Stimulated activated CD4-positive, alpha-beta T cell treated with anti-CD3 and anti-CD28 coated beads, Interleukin-12 subunit alpha, Interleukin-12 subunit beta, amount 100 ng/mL, for 4 hours (primary cell): ENCODE measurements around the gene IL1RAPL2.
"Not testable (repeated sequence)": the region's sequence is repeated elsewhere in the genome, so short reads cannot be mapped to it uniquely, and the experiment has no call there.

ENCODE experiments used
- DNase-seq: peaks from one replicate; pipeline ENCODE4 v3.0.0-alpha.2; 2020

IL1RAPL2 gene

DNA sequence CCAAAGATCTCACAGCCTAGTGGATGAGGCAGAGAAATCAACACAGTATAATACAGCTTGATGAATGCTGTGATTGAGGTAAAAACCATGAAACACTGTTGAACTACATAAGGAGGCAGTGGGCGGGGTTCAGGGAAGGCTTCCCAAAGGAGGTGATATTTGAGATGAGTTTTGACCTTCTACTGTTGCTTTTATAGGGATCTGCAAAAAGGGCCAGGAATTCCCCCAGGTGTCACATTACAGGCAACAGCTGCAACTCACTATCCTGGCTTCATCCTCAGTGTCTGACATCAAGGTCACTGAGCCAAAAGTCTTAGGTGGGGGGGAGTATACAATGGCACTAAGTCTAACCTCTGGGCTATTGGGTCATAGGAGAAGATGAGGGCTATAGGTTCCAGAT, 1070.7 kb downstream of the IL1RAPL2 start:
- no peak for DNase-seq

DNA sequence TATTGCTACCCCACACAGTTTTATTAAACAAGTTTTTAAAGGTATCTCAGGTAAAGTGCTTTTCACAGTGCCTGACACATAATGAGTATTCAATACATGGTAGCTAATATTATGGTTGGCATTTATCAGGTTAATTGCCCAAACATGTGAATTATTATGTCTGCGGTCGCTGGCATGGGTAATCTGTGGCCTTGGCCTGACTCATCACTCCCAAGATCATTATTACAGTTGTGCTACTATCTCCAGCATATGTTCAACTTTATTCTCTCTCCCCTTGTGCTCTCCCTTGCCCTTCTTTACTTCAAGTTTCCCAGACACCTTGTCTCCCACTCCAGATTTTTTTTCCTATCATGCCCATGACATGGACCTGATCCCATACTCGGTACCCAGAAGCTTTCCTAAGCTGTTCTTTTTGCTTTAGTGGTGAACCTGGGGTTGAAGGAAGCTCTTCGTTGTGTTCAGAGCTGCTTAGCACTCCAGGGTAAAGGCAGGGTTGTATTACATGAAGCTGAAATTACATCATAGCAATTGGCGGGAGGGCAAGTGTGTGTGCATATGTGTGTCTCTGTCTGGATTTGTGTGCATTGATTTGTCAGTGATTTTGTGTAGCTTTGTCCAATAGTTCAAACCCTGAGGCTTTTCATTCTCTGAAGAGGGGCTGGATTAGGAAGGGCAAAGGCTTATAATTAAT, 1079.8 kb downstream of the IL1RAPL2 start:
- DNase-seq = no peak

DNA sequence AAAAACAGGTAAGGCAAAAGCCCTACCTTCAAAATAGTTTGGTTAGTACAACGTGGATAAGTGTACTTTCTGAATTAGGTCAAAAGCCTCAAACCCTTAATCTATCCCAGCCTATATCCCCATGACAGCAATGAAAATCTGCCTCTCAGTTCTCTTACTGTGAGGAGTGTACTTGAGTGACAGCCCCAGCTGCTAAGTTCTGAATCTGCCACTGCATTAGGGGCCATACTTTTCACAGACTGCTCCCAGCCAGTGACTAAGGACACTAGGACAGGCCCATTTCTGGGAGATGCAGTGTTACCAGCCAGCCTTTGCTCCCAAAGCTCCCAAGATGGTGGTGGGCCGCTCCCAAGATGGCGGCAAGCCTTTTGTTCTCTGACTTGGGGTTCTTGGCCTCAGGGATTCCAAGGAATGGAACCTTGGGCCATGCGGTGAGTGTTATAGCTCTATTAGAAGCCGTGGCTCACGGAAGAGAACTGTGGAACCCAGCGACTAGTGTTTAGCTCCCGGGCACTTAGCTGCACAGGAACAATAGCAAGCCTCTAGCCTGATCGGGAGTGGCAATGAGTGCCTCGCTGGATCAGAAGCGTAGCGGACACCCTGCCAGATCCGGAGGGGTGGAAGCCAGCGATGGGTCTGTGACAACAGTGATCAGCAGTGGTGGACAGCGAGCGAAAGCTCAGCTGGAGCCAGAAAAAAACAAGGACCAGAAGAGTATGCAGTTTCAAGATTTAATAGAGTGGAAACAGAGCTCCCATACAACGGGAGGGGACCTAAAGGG, 1080.8 kb downstream of the IL1RAPL2 start:
- DNase-seq = no peak

DNA sequence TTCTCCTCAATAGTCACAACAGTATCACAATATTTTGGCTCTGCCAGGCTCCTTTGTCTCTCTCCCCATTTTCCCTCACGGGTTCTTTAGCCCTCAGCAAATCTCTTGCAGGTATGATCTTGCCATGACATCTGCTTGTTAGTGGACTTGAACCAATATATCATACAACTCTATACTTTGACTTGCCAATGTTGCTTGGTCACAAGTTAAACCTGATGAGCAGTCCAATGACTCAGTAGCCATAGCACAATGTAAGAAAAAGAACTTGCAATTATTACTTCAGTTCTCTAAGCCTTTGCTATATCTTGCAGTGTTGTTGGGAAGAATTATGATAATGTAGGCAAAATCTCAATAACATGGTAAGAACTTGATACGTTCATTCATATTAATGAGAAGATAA, 1081.8 kb downstream of the IL1RAPL2 start:
- DNase-seq = no peak

DNA sequence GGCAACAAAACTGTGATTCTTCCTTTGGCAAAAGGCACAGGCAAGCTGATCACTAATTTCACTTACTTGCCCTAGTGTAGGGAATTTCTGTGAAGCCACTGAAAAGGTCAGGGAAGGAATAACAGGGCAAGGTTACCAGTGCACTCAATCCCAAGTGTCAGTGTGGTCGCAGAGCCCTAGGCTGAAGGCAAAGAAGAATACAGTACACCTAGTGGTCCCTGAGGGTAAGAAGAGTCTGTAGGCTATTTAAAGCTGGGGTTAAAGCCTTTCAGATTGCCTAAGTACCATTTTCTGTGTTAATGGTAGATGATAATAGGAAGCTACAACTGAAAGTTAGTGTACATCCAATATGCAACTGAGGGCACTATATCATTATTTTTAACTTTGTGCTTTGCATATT, 1082.7 kb downstream of the IL1RAPL2 start:
- no peak for DNase-seq

DNA sequence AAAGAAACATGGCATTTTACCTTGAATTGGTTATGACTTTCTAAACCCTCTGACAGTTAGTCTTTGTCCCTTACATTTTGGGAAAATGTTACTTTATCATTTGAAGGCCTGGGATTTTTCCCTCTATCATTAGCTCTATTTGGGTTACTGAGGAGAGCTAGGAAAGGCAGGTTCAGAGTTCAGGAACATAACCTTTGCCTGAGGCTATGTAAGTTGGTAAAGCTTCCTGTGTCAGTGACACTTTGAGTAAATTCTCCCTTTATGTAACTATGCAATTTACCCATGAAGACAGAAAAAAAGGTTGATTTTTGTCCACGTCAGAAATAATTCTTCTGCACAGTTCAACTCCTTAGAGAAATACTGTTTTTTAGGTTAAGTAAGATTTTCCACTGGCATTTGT, 1084.6 kb downstream of the IL1RAPL2 start:
- no peak for DNase-seq

DNA sequence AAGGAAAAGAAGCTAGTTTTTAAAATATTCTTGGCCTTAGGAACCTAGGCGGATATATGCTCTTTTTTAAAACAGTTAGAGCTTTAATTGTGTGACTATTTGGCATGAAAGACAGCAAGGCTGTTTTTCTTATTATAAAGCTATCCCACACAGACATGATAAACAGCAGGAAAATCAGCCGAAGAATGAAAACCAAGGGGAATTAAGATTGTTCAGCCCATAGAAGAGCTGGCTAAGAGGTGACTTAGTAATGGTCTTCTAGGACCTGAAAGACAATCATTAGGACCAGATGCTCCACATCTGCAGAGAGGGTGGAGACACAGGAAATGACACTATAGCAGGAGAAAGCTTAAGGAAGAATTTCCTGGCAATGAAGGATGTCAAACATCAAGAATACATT, 1085.0 kb downstream of the IL1RAPL2 start:
- DNase-seq = no peak

DNA sequence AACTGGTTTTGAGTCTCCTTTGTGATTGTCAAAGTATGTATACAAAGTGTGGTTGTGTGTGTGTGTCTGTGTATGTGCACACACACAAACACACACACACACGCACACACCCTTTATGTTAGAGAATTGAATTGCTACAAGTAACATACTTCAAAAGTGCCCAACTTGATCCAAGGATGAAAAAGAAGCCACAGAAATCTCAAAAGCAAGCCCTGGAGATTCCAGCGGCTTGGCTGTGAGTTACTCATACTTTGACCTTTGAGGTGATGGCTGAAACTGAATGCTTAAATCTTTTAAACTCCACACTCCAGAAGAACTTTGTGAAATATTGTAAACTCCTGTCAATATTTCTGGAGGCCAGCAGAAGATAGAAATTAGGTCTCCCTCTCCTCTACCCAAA, 1087.9 kb downstream of the IL1RAPL2 start:
- no peak for DNase-seq

DNA sequence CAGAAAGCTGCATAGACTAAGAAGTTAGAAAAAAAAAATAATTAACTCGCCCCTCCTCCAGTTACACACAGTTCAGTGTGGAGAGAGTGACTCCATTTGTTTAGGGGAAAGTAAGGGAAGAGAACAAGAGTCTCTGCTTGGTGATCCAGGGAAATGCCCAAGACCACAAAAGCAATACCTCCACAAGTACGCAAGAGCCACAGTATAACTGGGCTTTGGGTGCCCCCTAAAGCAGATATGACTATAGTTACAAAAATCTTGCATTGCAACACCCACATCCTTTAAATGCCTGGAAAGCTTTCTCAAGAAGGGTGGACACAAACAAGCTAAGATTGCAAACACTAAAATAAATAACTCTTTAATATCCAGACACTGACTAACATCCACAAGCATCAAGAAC, 1092.1 kb downstream of the IL1RAPL2 start:
- DNase-seq = no peak

DNA sequence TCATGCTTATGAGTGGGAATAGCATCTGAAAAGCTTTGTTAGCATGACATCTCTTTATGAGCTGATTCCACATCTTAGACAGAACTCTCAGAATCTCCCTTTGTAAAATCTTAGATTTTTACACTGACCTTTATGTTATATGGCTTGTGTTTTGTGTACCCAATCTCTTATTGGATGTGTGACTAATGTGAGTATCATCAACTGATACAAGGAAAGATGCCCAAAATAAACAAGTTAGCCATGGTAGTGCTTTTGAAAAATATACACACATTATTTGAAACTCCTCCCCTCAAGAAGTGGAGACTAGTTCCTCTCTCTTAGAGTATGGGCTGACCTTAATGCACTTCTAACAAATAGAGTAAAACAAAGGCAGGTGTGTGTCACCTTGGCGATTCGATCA, 1096.2 kb downstream of the IL1RAPL2 start:
- no peak for DNase-seq

DNA sequence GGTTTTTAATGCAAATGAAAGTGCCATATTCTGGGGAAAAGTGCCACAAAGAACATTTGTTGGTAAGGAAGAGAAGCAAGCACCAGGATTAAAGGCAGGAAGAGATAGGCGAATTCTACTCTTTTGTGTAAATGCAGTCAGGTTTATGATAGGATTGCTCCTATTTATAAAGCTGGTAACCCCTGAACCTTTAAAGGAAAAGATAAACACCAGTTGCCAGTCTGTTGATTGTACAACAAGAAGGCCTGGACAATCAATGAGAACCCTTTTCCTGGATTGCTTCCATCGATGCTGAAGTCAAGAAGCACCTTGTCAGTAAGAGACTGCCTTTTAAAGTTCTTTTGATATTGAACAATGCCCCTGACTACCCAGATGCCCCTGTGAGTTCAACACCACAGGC, 1098.2 kb downstream of the IL1RAPL2 start:
- DNase-seq = no peak

DNA sequence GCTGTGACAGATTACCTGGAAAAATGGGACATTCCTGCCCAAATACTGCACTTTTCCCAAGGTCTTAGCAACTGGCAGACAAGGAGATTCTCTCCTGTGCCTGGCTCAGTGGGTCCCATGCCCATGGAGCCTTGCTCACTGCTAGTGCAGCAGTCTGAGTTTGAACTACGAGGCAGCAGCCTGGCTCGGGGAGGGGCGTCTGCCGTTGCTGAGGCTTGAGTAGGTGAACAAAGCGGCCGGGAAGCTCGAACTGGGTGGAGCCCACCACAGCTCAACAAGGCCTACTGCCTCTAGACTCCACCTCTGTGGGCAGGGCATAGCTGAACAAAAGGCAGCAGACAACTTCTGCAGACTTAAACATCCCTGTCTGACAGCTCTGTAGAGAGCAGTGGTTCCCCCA, 1118.3 kb downstream of the IL1RAPL2 start:
- DNase-seq = not testable (repeated sequence)

DNA sequence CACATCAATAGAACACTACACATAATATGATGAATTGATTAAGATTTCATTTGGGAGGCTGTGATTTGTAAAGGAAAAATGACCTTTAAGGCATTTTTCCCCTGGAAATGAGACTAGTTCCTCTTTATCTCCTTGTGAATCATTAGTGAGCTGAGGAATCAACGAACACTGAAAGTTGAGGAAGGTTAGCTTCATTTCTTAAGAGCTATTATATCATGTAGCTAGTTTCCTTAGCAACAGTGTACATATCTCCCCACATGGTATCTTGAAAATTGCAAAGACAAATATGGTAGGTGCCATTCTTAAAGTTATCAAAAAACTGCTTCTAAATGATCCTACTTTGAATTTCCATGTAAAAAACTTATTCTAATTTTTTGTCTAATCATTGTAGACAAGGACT, 1128.8 kb downstream of the IL1RAPL2 start:
- DNase-seq = no peak

DNA sequence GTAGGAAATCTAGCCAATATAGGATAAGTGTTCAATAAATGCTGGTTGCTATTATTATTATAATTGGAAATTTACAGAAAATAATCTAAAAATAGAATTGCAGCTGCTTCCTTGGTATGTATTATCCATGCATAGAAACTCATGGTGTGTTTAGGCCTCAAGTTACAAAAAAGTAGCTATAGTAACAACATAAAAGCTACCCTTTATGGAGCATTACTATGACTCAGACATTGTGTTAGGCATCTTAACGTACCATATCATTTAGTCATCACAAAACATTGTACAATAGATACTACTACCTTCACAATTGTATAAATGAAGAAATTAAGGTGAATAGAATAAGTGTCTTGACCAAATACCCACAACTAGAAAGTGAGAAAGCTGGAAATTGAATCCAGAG, 1129.5 kb downstream of the IL1RAPL2 start:
- no peak for DNase-seq

DNA sequence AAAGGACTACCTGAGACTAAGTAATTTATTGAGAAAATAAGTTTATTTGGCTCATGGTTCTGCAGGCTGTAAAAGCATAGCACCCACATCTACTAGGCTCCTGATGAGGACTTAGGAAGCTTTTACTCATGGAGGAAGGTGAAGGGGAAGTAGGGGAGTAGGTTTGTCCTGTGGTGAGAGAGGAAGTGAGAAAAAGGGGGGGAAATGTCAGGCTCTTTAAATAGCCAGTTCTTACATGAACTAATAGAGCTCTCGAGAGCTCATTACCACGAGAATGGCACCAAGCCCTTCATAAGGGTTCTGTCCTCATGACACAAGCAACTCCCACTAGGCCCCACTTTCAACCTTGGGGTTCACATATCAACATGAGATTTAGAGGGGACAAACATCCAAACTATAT, 1130.9 kb downstream of the IL1RAPL2 start:
- DNase-seq = no peak

DNA sequence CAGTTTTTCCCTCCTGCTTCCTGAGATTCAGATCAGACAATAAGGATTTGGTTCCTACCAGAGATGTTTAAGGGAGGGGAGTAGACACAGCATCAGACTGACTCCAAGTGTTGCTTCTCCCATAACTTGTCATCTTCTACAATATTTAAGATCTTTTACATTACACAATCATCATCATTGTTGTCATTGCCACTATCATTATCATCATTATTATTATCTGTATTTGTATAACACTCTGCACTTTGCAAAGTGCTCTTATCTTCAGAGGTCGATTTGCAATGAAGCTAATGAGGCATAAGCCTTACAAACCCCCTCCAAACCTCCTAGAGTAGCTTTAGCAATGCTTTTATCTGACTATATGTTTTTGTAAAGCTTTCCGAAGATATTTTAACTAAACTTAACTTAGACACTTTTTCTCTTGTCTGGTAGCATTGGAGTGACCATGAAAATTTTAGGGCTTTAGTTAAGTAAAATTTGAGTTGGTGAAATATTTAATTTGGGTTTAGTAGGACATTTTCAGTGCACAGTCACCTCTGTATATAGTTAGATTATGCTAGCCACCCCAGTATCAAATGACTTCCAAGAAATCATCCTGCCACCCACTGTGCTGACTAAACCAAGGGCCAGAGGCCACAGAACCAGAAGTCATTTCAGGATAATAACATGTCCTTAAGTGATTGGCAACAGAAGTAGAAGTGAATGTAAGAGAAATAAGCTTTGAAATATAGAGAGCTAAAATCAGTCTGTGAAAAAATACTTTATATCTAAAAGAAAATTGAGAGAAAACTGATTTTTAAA, 1132.2 kb downstream of the IL1RAPL2 start:
- no peak for DNase-seq

DNA sequence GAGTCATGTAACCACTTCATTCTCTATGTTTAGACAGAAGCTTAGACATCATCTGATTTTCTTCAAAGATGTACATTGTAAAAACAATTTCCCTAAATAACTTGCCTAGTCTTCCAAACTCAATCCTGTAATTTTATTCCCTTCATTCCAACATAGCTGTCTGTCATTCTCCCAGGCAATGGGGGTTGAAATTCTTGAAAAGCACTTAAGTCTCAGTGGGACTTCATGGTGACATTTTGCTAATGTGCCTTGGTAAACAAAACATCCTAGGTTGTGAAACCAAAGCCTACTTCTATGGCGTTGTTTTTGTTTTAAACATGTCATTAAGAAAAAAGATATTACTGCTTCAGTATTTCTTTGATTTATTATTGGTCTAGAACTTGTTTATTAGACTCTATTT, 1134.3 kb downstream of the IL1RAPL2 start:
- DNase-seq = no peak

DNA sequence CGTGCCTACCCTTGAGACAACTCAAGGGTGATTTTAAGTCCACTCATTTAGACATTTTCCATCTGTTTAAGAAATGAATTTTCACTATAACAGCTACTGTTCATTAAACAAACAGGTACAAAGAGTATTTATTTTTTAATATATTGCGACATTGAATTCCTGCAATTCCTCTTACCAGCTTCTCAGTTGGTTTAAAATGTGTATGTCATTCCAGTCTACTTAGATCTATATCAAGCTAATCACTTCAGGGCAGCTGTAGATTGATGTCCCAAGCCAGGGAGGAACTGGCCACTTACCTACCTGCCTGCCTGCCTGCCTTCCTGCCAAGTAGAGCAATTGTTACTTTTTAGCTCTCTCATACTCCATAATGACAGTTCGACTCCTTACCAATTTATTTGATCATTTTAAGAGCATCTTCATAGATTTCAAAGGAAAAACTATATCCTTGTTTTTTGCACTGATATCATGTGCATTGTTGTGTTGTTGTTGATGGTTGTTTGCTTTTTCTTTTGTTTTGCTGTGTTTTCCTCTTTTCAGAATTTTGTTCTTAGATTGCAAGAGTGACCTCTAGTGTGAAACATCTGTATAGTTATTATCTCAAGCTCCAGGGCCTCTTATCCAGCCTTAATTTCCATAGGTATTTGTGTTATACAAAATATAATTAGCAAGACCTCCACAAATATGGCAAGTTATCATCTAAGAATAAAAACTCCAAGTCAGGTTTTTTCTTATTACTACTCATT, 1135.5 kb downstream of the IL1RAPL2 start:
- DNase-seq = no peak

DNA sequence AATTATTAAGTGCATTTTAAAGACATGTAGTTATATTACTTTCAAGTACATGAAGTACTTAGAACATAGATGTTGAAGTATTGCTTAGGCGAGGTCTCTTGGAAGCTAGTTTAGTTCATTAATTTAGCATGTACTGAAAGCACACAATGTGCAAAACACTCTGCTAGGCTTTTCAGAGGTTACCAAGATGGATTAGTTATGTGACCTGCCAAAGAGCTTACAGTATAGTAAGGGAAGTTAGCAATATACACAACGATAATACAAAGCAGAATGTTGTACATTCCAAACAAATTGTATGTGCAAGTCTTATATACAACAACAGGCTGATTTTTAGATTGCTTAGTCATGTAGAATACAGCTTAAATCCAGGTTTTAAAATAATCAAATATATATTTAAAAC, 1137.9 kb downstream of the IL1RAPL2 start:
- DNase-seq = no peak

DNA sequence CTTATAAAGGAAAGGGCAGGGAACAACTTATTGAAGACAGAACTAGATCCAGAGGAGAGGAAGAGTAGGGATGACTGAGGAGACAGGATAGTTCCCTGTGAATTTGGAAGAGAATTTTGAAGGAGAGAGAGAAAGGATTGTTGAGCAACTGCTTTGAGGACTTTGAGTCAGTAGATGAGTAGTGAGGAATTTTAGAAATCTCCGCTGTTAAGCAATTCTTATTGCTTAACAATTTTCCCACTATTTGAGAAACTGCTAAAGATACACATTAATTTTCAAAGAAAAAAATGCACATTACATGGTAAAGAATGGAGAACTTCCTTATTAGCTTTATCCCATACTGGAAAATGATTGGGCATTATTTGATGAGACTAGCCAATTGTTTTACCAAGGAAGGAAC, 1140.0 kb downstream of the IL1RAPL2 start:
- DNase-seq = no peak

DNA sequence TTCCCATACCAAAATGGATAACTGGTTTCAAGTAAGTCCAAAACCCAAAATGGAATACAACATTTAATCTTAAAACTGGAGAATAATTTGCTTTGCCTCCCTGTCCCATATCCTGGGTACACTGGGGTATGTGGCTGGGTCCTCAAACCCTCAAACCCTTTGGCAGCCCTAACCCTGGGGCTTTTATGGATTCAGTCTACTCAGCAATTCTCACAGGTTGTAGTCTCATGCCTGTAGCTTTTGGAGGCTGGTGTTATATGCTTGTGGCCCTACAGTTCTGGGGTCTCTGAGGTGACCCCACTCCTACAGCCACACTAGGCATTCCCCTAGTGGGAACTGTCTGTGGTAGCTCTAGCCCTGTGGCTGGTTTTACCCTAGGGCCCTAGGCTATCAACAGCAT, 1145.8 kb downstream of the IL1RAPL2 start:
- DNase-seq = no peak

DNA sequence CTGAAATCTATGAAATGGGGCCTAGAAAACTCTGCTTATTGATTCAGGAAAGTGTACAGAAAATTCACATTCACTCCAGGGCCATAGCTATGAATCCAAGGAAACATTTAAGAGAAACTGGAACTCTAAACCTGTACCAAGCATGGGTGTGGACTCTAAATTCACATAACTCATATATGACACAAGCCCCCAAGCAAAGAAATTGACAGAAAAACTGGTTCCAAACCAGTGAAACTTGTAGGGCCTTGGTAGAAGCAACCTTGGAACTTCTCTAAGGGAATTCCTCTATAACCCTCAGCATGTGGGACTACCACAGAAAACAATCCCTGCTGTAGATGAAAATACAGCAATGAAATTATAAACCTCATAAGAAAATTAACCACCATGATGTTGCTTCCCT, 1149.7 kb downstream of the IL1RAPL2 start:
- no peak for DNase-seq
